ENCODE measurements around the gene ADGRF3. TPM values are rescaled to one million over a fixed set of nuclear protein-coding genes. Genes with fewer than 3 reads are reported as not detected.
A peak's percentile ranks its signal among the peaks of the same experiment; 100 is the strongest.

The ADGRF3 gene
- total and polyA plus RNA-seq, 2 of the 8 experiments (the other 6 are each of a cell fraction or from before 2014, with no cell fraction given): 0.54 to 0.69 TPM

DNA sequence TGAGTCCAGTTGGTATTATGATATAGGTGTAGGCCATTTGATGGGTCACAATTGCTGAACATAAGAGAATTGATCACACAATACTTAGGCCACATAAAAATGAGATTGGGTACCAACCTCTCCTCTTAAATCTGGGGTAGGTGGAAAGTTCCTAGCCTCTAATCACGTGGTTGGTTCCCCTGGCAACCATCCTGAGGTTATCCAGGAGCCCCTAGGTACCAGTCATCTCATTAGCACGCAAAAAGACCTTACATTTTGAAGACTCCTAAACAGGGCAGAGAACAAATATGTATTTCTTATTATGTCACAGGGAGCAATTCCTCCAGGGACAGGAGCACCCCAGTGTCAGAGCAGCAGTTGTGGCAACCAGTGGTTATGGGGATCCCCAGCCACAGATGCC is 13.3 kb downstream of the ADGRF3 start:
- Histone ChIP-seq H3K36me3 (ENCODE audit: control insufficient read depth in 2 of 4, insufficient read depth in 4 of 4, low read length in 3 of 4) (no peaks in the 10 kb centered on the region), H3K9me3 (ENCODE audit: insufficient read depth in 2 of 2, low read depth in 1 of 2, low read length in 1 of 2) (no peaks in the 10 kb centered on the region), H3K4ac (replicated peaks; ENCODE audit: insufficient read length, low read depth, low read length) (no peak overlapping the region), H3K23me2 (ENCODE audit: low read depth, low read length) (peaks cover 2% of the 10 kb centered on the region; the same call in 1 of the 2 replicates), H2AK5ac (ENCODE audit: low read depth, low read length) (no peak overlapping the region), H3K56ac (replicated peaks; ENCODE audit: insufficient read length, low read depth, low read length) (no peak overlapping the region), H4K8ac (ENCODE audit: extremely low read depth, insufficient read depth, low read length) (no peak overlapping the region), H3K4me3 (ENCODE audit: extremely low read depth in 1 of 4, insufficient read depth in 2 of 4, low read depth in 3 of 4, low read length in 4 of 4) (no peak overlapping the region), H2BK15ac (ENCODE audit: low read length) (no peak overlapping the region), H2BK5ac (ENCODE audit: low read depth, low read length) (no peak overlapping the region), H2BK12ac (ENCODE audit: low read depth, low read length) (no peak overlapping the region), H3K9ac (replicated peaks in 1 of 4; ENCODE audit: extremely low read depth in 1 of 4, low read depth in 3 of 4, low read length in 3 of 4) (no peak overlapping the region), H3K27me3 (replicated peaks in 1 of 4; ENCODE audit: control insufficient read depth in 3 of 4, extremely low read depth in 1 of 4, insufficient read depth in 3 of 4, low read length in 3 of 4) (no peaks in the 10 kb centered on the region; a peak in 1 of 7 replicates), H3K79me2 (ENCODE audit: control insufficient read depth in 1 of 2, insufficient read depth in 2 of 2, low read length in 2 of 2) (no peaks in the 10 kb centered on the region), H3K27ac (ENCODE audit: low read depth, low read length) (no peak overlapping the region), H3K79me1 (ENCODE audit: low read depth, low read length) (no peaks in the 10 kb centered on the region), H4K5ac (ENCODE audit: insufficient read length, low read depth, low read length) (no peak overlapping the region), H4K91ac (replicated peaks; ENCODE audit: insufficient read length, low read length) (no peak overlapping the region), H3K14ac (ENCODE audit: insufficient read length) (no peak overlapping the region), H2BK20ac (ENCODE audit: low read length) (no peak overlapping the region), H2BK120ac (replicated peaks; ENCODE audit: low read depth, low read length) (no peak overlapping the region), H4K20me1 (replicated peaks in 1 of 2; ENCODE audit: control insufficient read depth in 1 of 2, insufficient read depth in 2 of 2, low read length in 2 of 2) (no peaks in the 10 kb centered on the region), H3K18ac (ENCODE audit: extremely low read depth, low read length) (no peak overlapping the region), H3K4me1 (replicated peaks in 1 of 4; ENCODE audit: control insufficient read depth in 3 of 4, insufficient read depth in 4 of 4, low read length in 3 of 4) (no peaks in the 10 kb centered on the region), H3K4me2 (ENCODE audit: insufficient read depth in 1 of 2, low read depth in 2 of 2, low read length in 2 of 2) (no peak overlapping the region), H3K23ac (ENCODE audit: insufficient read length) (no peak overlapping the region), H2AFZ (ENCODE audit: low read length) (no peak overlapping the region)
- FAIRE-seq (no peak), DNase-seq (ENCODE audit: low read depth in 1 of 2, low spot score in 2 of 2) (peak in 1 of 2 experiments; percentile 39)
- POLR2A ChIA-PET (ENCODE audit: partially characterized antibody): interaction anchor here (0.8 to 1.1 kb wide), 2 partner anchors 8 to 12 kb away, joined by 3 to 4 read pairs; no protein-coding TSS in a partner anchor
- TF ChIP-seq SIX5 (IDR thresholded peaks at IDR 0.05; ENCODE audit: low read depth, low read length) (no peak), TEAD4 (IDR thresholded peaks at IDR 0.05; ENCODE audit: low read depth, low read length) (no peak), SP2 (IDR thresholded peaks at IDR 0.05; ENCODE audit: low read length) (no peak), GTF2F1 (IDR thresholded peaks at IDR 0.05; ENCODE audit: borderline replicate concordance, low read depth, low read length) (no peak), TCF12 (IDR thresholded peaks at IDR 0.05; ENCODE audit: low read depth, low read length) (no peak), ASH2L (IDR thresholded peaks at IDR 0.05; ENCODE audit: low read length) (no peak), PHF8 (conservative IDR thresholded peaks at IDR 0.05; ENCODE audit: low read depth, low read length) (no peak)
- WGBS, 2 experiments (ENCODE audit: extremely low coverage in 1 of 2, insufficient coverage in 1 of 2, insufficient read length in 1 of 2, insufficient replicate concordance in 2 of 2, low coverage in 1 of 2, low lambda C conversion rate in 2 of 2, missing lambda C conversion rate in 1 of 2): 40% methylated on average over 2 of the region's 2 CpGs; no CpG with 5 or more reads in 1 of the 2 experiments
- CTCF ChIA-PET (ENCODE audit: partially characterized antibody): interaction anchor here (1.2 kb wide), 1 partner anchor 143 kb away, joined by 3 read pairs; no protein-coding TSS in a partner anchor
